ENCODE data around the gene MTMR1.

- TF ChIP-seq E2F4 (CRISPR knock-in tag; IDR thresholded peaks at IDR 0.05; ENCODE audit: borderline replicate concordance, low read depth) (no peak), CTCF (IDR thresholded peaks at IDR 0.05) (no peak), ESRRA (CRISPR knock-in tag; IDR thresholded peaks at IDR 0.05; ENCODE audit: borderline replicate concordance) (no peak), PREB (CRISPR knock-in tag; IDR thresholded peaks at IDR 0.05; ENCODE audit: borderline replicate concordance) (no peak), ATF3 (CRISPR knock-in tag; conservative IDR thresholded peaks at IDR 0.05) (no peak), STAT6 (CRISPR knock-in tag; conservative IDR thresholded peaks at IDR 0.05; ENCODE audit: low read depth) (no peak), NR3C1 (CRISPR knock-in tag; conservative IDR thresholded peaks at IDR 0.05; ENCODE audit: low read depth) (no peak), ZSCAN18 (CRISPR knock-in tag; IDR thresholded peaks at IDR 0.05) (no peak)
These were observed 113.6 kb downstream of the MTMR1 start for GRCh38 chrX:150806827-150807226.

Data from WTC11 (cell line).